Neural cell (in vitro differentiated cells): Measurements from ENCODE around the gene EIF3I. TPM values are rescaled to one million over a fixed set of nuclear protein-coding genes. Genes with fewer than 3 reads are reported as not detected.

ENCODE experiments used
- H2AFZ ChIP-seq: fragments of 200-600, 300-800 bp; sonication (generic), shearing (Covaris generic); 2 replicates; pipeline ENCODE4 v1.6.0; 2014; ENCODE audit warnings: low read depth, mild to moderate bottlenecking, antibody characterized with exemption, low read length, moderate library complexity
- H3F3A ChIP-seq: fragments of 200-600 bp; shearing (Covaris generic); 2 replicates; pipeline ENCODE4 v1.6.1; 2016; ENCODE audit warnings: mild to moderate bottlenecking, moderate library complexity, mixed read lengths, antibody characterized with exemption, low read length; ENCODE audit not compliant: insufficient read depth, poor library complexity, severe bottlenecking
- H3K27ac ChIP-seq: fragments of 200-600, 300-800 bp; sonication (generic), shearing (Covaris generic); 2 replicates; pipeline ENCODE4 v1.5.1; 2014; ENCODE audit warnings: mild to moderate bottlenecking, low read length, moderate library complexity
- H3K27me3 ChIP-seq: fragments of 300-800, 200-600 bp; sonication (generic), shearing (Covaris generic); 2 replicates; pipeline ENCODE4 v1.6.0; 2014; ENCODE audit warnings: mild to moderate bottlenecking, low read depth, low read length, moderate library complexity; ENCODE audit not compliant: insufficient read depth
- H3K36me3 ChIP-seq: fragments of 300-800, 200-600 bp; sonication (generic), shearing (Covaris generic); 2 replicates; pipeline ENCODE4 v1.5.1; 2014; ENCODE audit warnings: mild to moderate bottlenecking, antibody characterized with exemption, low read length, moderate library complexity; ENCODE audit not compliant: insufficient read depth
- H3K4me2 ChIP-seq: fragments of 300-800, 200-600 bp; sonication (generic), shearing (Covaris generic); 2 replicates; pipeline ENCODE4 v1.6.0; 2014; ENCODE audit warnings: mild to moderate bottlenecking, low read length
- H3K4me3 ChIP-seq: fragments of 300-800, 200-600 bp; sonication (generic), shearing (Covaris generic); 2 replicates; pipeline ENCODE4 v1.5.1; 2014; ENCODE audit warnings: mild to moderate bottlenecking, low read length, moderate library complexity
- H3K79me2 ChIP-seq: fragments of 200-600 bp; shearing (Covaris generic); replicated peaks from 2 replicates; pipeline ENCODE4 v1.6.0; 2014; ENCODE audit warnings: mild to moderate bottlenecking, low read length, moderate library complexity; ENCODE audit not compliant: insufficient read depth
- H3K9ac ChIP-seq: fragments of 300-800, 200-600 bp; sonication (generic), shearing (Covaris generic); 2 replicates; pipeline ENCODE4 v1.6.1; 2016; ENCODE audit warnings: mild to moderate bottlenecking, low read length, mixed read lengths
- H3K9me2 ChIP-seq: fragments of 200-600 bp; shearing (Covaris generic); 2 replicates; pipeline ENCODE4 v1.6.1; 2016; ENCODE audit warnings: mild to moderate bottlenecking, low read length, mixed read lengths; ENCODE audit not compliant: insufficient read depth
- H3K9me3 ChIP-seq: fragments of 200-600, 300-800 bp; sonication (generic), shearing (Covaris generic); 2 replicates; pipeline ENCODE4 v1.6.1; 2016; ENCODE audit warnings: mild to moderate bottlenecking, mixed run types, low read length, moderate library complexity, mixed read lengths
- H4K20me1 ChIP-seq: fragments of 200-600 bp; shearing (Covaris generic); 2 replicates; pipeline ENCODE4 v1.6.1; 2016; ENCODE audit warnings: mild to moderate bottlenecking, mixed run types; ENCODE audit not compliant: insufficient read depth
- EP300 ChIP-seq: fragments of 450-650 bp; conservative IDR thresholded peaks from 2 replicates; pipeline ENCODE4 v1.6.1; 2014; ENCODE audit warnings: antibody characterized with exemption, mild to moderate bottlenecking, moderate library complexity; ENCODE audit not compliant: poor library complexity, severe bottlenecking
- EZH2 ChIP-seq: fragments of 200-600, 300-800 bp; shearing (Covaris generic), sonication (generic); IDR thresholded peaks from 2 replicates; pipeline ENCODE4 v1.6.1; 2014; ENCODE audit warnings: antibody characterized with exemption, low read length, borderline replicate concordance, mild to moderate bottlenecking; ENCODE audit not compliant: insufficient read depth, poor library complexity, severe bottlenecking
- MXI1 ChIP-seq: fragments of 450-650 bp; conservative IDR thresholded peaks from 2 replicates; pipeline ENCODE4 v1.6.1; 2014; ENCODE audit warnings: antibody characterized with exemption, mild to moderate bottlenecking; ENCODE audit not compliant: poor library complexity, severe bottlenecking
- POLR2AphosphoS5 ChIP-seq: IDR thresholded peaks from 2 replicates; pipeline ENCODE4 v1.6.1; 2012
- RAD21 ChIP-seq: fragments of 450-650 bp; conservative IDR thresholded peaks from 2 replicates; pipeline ENCODE4 v1.6.1; 2014; ENCODE audit warnings: antibody characterized with exemption, mild to moderate bottlenecking, moderate library complexity
- SMC3 ChIP-seq: fragments of 450-650 bp; conservative IDR thresholded peaks from 2 replicates; pipeline ENCODE4 v1.6.1; 2014; ENCODE audit warnings: antibody characterized with exemption, mild to moderate bottlenecking, moderate library complexity; ENCODE audit not compliant: poor library complexity
- TAF1 ChIP-seq: IDR thresholded peaks from 2 replicates; pipeline ENCODE4 v1.6.1; 2012; ENCODE audit warnings: low read depth
- polyA plus RNA-seq: library from polyadenylated mRNA; depleted of rRNA; stranded (reverse); fragments of >200 nt; gene quantifications from 2 replicates; pipeline ENCODE4 v1.2.3, GENCODE V29; 2014
- TF ChIP-seq, protein P1 (sequence below): IDR thresholded peaks from 2 replicates; pipeline ENCODE4 v1.6.1; 2012; ENCODE audit warnings: borderline replicate concordance
- TF ChIP-seq, protein P2 (sequence below): fragments of 450-650 bp; IDR thresholded peaks from 2 replicates; pipeline ENCODE4 v1.5.1; 2014; ENCODE audit warnings: antibody characterized with exemption, mild to moderate bottlenecking, moderate library complexity; ENCODE audit not compliant: poor library complexity, severe bottlenecking

Gene EIF3I
- polyA plus RNA-seq, 1 donor from 2014 or later = 158 TPM

DNA sequence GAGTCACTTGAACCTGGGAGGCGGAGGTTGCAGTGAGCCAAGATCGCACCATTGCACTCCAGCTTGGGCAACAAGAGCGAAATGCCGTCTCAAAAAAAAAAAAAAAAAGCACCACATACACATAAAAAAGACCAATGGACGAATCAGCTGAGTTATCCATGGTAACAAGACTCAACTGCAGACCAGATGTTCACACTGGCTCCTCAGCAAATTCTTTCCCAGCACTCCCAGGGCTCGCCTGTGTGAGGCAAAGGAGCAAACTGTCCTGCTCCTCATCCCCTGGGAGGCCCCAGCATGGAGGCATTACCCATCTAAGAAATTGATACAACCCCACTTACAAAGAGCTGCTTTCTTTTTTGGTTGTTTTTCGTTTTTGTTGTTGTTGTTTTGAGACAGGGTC is 3.2 kb upstream of the EIF3I start:
- Histone ChIP-seq H3K9me2 (no peaks in the 10 kb centered on the region), H3K4me3 (no peak overlapping the region), H3K4me2 (no peak overlapping the region), H3K27me3 (no peaks in the 10 kb centered on the region), H3K9me3 (no peaks in the 10 kb centered on the region), H3F3A (no peaks in the 10 kb centered on the region), H3K79me2 (peaks cover 22% of the 10 kb centered on the region), H3K9ac (no peak overlapping the region), H2AFZ (no peak overlapping the region), H4K20me1 (no peaks in the 10 kb centered on the region), H3K36me3 (peaks cover 5% of the 10 kb centered on the region), H3K27ac (no peak overlapping the region)
- TF ChIP-seq TAF1 = no peak
- TF ChIP-seq, protein P1, sequence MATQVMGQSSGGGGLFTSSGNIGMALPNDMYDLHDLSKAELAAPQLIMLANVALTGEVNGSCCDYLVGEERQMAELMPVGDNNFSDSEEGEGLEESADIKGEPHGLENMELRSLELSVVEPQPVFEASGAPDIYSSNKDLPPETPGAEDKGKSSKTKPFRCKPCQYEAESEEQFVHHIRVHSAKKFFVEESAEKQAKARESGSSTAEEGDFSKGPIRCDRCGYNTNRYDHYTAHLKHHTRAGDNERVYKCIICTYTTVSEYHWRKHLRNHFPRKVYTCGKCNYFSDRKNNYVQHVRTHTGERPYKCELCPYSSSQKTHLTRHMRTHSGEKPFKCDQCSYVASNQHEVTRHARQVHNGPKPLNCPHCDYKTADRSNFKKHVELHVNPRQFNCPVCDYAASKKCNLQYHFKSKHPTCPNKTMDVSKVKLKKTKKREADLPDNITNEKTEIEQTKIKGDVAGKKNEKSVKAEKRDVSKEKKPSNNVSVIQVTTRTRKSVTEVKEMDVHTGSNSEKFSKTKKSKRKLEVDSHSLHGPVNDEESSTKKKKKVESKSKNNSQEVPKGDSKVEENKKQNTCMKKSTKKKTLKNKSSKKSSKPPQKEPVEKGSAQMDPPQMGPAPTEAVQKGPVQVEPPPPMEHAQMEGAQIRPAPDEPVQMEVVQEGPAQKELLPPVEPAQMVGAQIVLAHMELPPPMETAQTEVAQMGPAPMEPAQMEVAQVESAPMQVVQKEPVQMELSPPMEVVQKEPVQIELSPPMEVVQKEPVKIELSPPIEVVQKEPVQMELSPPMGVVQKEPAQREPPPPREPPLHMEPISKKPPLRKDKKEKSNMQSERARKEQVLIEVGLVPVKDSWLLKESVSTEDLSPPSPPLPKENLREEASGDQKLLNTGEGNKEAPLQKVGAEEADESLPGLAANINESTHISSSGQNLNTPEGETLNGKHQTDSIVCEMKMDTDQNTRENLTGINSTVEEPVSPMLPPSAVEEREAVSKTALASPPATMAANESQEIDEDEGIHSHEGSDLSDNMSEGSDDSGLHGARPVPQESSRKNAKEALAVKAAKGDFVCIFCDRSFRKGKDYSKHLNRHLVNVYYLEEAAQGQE = no peak
- TF ChIP-seq POLR2AphosphoS5 = no peak
- no peak for TF ChIP-seq SMC3
- TF ChIP-seq RAD21 = no peak
- TF ChIP-seq, protein P2, sequence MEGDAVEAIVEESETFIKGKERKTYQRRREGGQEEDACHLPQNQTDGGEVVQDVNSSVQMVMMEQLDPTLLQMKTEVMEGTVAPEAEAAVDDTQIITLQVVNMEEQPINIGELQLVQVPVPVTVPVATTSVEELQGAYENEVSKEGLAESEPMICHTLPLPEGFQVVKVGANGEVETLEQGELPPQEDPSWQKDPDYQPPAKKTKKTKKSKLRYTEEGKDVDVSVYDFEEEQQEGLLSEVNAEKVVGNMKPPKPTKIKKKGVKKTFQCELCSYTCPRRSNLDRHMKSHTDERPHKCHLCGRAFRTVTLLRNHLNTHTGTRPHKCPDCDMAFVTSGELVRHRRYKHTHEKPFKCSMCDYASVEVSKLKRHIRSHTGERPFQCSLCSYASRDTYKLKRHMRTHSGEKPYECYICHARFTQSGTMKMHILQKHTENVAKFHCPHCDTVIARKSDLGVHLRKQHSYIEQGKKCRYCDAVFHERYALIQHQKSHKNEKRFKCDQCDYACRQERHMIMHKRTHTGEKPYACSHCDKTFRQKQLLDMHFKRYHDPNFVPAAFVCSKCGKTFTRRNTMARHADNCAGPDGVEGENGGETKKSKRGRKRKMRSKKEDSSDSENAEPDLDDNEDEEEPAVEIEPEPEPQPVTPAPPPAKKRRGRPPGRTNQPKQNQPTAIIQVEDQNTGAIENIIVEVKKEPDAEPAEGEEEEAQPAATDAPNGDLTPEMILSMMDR = no peak
- TF ChIP-seq EP300 = no peak
- TF ChIP-seq MXI1 = no peak
- no peak for TF ChIP-seq EZH2

- Histone ChIP-seq H3K79me2 (peaks cover 22% of the 10 kb centered on the region), H3K9ac (peak overlapping the region; percentile 89), H3K9me2 (no peaks in the 10 kb centered on the region), H3K36me3 (peaks cover 5% of the 10 kb centered on the region), H3K4me3 (peak overlapping the region; percentile 80), H4K20me1 (no peaks in the 10 kb centered on the region), H2AFZ (no peak overlapping the region), H3F3A (no peaks in the 10 kb centered on the region), H3K27me3 (no peaks in the 10 kb centered on the region), H3K27ac (peak overlapping the region; percentile 89), H3K4me2 (peak overlapping the region; percentile 93), H3K9me3 (no peaks in the 10 kb centered on the region)
- TF ChIP-seq EP300 (no peak), EZH2 (no peak), POLR2AphosphoS5 (no peak), TAF1 (no peak), MXI1 (no peak), SMC3 (no peak), RAD21 (no peak)
- TF ChIP-seq, protein P2 = no peak
- TF ChIP-seq, protein P1 = no peak
Measured at GRCh38 chr1:32220746-32221580, 1.2 kb upstream of the EIF3I start.
